Right ventricle myocardium inferior (tissue), 1 donor: ENCODE measurements around the gene KCNQ1OT1. TPM values are rescaled to one million over a fixed set of nuclear protein-coding genes. Genes with fewer than 3 reads are reported as not detected.

Source experiments
- ATAC-seq: fragments of 200-7000 bp; cut with Tn5 transposase; one replicate; pipeline ENCODE4 v1.9.1; 2020; ENCODE audit warnings: mild to moderate bottlenecking, moderate library complexity
- DNase-seq: peaks from one replicate; pipeline ENCODE4 v3.0.0; 2021; ENCODE audit errors: missing footprints
- intact Hi-C: fragments of 100-400 bp; cut with DNase I; formaldehyde crosslinking; loops from one replicate; pipeline ENCODE4 v1.11.0; 2022
- long read RNA-seq: library from polyadenylated mRNA; unstranded; transcript quantifications from one replicate; pipeline ENCODE4 v2.0.0, GENCODE V29; 2021
- total RNA-seq: library from RNA; stranded (reverse); fragmentation: NEBNext Ultra II Directional; extraction: Animal tissue kit (Norgen Biotek cat#: 25700); gene quantifications from one replicate; pipeline ENCODE4 v1.2.1, GENCODE V29; 2021
- donor health status: DM: no; HTN: yes; CAD: no; lungs with severe emphysema.

The KCNQ1OT1 gene
- total RNA-seq, result 0.32 TPM
- long read RNA-seq, full-length matches to known transcripts, result 1 of 1 reads
- long read RNA-seq, partial matches to known transcripts, result 0 of 1 reads
- long read RNA-seq, other reads (novel, unspliced or antisense), result 0 of 1 reads

GRCh38 chr11:2699531-2700414, at the start of gene KCNQ1OT1:
TSS of gene KCNQ1OT1 (minus strand) at chr11:2699994.
- peak; percentile 97 for ATAC-seq
- intact Hi-C loops, result loop anchor here (5.0 kb wide), 1 partner anchor 188 kb away; the partner anchor contains the start of gene CDKN1C
- DNase-seq, result peak; percentile 93

- ATAC-seq, result no peak
- peak; percentile 27 for DNase-seq
- intact Hi-C loops, result no loop called here
Measured at GRCh38 chr11:2748814-2749554, 49.2 kb upstream of the KCNQ1OT1 start.

GRCh38 chr11:2748061-2748813, 48.4 kb upstream of the KCNQ1OT1 start:
- ATAC-seq (no peak), DNase-seq (peak; percentile 32)
- intact Hi-C loops, result no loop called here

- DNase-seq, result peak; percentile 26
- intact Hi-C loops, result no loop called here
- ATAC-seq, result no peak
Measured at GRCh38 chr11:2747248-2748027, 47.6 kb upstream of the KCNQ1OT1 start.

- peak; percentile 70 for DNase-seq
- no peak for ATAC-seq
- intact Hi-C loops, result no loop called here
Measured at GRCh38 chr11:2746401-2747247, 46.8 kb upstream of the KCNQ1OT1 start.

- ATAC-seq (no peak), DNase-seq (peak; percentile 53)
- intact Hi-C loops, result no loop called here
Measured at GRCh38 chr11:2745511-2745910, 45.7 kb upstream of the KCNQ1OT1 start.

- ATAC-seq (peak; percentile 12), DNase-seq (no peak)
- intact Hi-C loops, result no loop called here
Measured at GRCh38 chr11:2744166-2744565, 44.4 kb upstream of the KCNQ1OT1 start.

GRCh38 chr11:2743427-2744110, 43.8 kb upstream of the KCNQ1OT1 start:
- ATAC-seq (no peak), DNase-seq (peak; percentile 66)
- intact Hi-C loops, result no loop called here

GRCh38 chr11:2742611-2743426, 43.0 kb upstream of the KCNQ1OT1 start:
- DNase-seq, result peak; percentile 60
- no peak for ATAC-seq
- intact Hi-C loops, result no loop called here

GRCh38 chr11:2742201-2742600, 42.4 kb upstream of the KCNQ1OT1 start:
- ATAC-seq (no peak), DNase-seq (peak; percentile 55)
- intact Hi-C loops, result no loop called here

GRCh38 chr11:2741377-2742131, 41.8 kb upstream of the KCNQ1OT1 start:
- ATAC-seq (peak; percentile 56), DNase-seq (peak; percentile 55)
- intact Hi-C loops, result no loop called here

GRCh38 chr11:2741006-2741376, 41.2 kb upstream of the KCNQ1OT1 start:
- intact Hi-C loops, result no loop called here
- DNase-seq (peak; percentile 64), ATAC-seq (peak; percentile 9)

GRCh38 chr11:2740275-2740940, 40.6 kb upstream of the KCNQ1OT1 start:
- ATAC-seq, result no peak
- peak; percentile 23 for DNase-seq
- intact Hi-C loops, result no loop called here

GRCh38 chr11:2739531-2740274, 39.9 kb upstream of the KCNQ1OT1 start:
- intact Hi-C loops, result no loop called here
- DNase-seq, result peak; percentile 65
- no peak for ATAC-seq
